KMS-11 (cell line): ENCODE measurements around the gene WTAP.

Experiments used
- H2AFZ ChIP-seq: fragments of 200-600 bp; sonication (generic); 2 replicates; pipeline ENCODE4 v1.6.1; 2016; ENCODE audit warnings: antibody characterized with exemption, mixed run types, low read depth
- H3K27ac ChIP-seq: fragments of 200-600 bp; sonication (generic); 2 replicates; pipeline ENCODE4 v1.6.1; 2016; ENCODE audit warnings: mild to moderate bottlenecking, mixed run types
- H3K27me3 ChIP-seq: fragments of 200-600 bp; sonication (generic); 2 replicates; pipeline ENCODE4 v1.6.1; 2017; ENCODE audit warnings: mild to moderate bottlenecking, low read depth, mixed run types, moderate library complexity; ENCODE audit not compliant: insufficient read depth
- H3K36me3 ChIP-seq: fragments of 200-600 bp; sonication (generic); 2 replicates; pipeline ENCODE4 v1.6.1; 2017; ENCODE audit warnings: mild to moderate bottlenecking, mixed run types; ENCODE audit not compliant: insufficient read depth
- H3K4me1 ChIP-seq: fragments of 200-600 bp; sonication (generic); 2 replicates; pipeline ENCODE4 v1.6.1; 2016; ENCODE audit warnings: mild to moderate bottlenecking, low read depth, mixed run types; ENCODE audit not compliant: poor library complexity, severe bottlenecking
- H3K4me2 ChIP-seq: fragments of 200-600 bp; sonication (generic); 2 replicates; pipeline ENCODE4 v1.7.0; 2016; ENCODE audit warnings: mild to moderate bottlenecking, mixed run types
- H3K4me3 ChIP-seq: fragments of 200-600 bp; sonication (generic); IDR thresholded peaks from 2 replicates; pipeline ENCODE4 v1.6.1; 2017; ENCODE audit warnings: low read depth, low read length, mixed read lengths; ENCODE audit not compliant: insufficient read depth
- H3K79me2 ChIP-seq: fragments of 200-600 bp; sonication (generic); 2 replicates; pipeline ENCODE4 v1.6.1; 2016; ENCODE audit warnings: low read depth, mixed run types; ENCODE audit not compliant: insufficient read depth
- H3K9ac ChIP-seq: fragments of 200-600 bp; sonication (generic); 2 replicates; pipeline ENCODE4 v1.6.1; 2016; ENCODE audit warnings: mild to moderate bottlenecking, mixed run types
- H4K20me1 ChIP-seq: fragments of 200-600 bp; sonication (generic); 2 replicates; pipeline ENCODE4 v1.6.1; 2016; ENCODE audit warnings: mild to moderate bottlenecking, mixed run types; ENCODE audit not compliant: insufficient read depth
- CTCF ChIP-seq: fragments of 200-600 bp; sonication (generic); conservative IDR thresholded peaks from 2 replicates; pipeline ENCODE4 v1.6.1; 2017; ENCODE audit warnings: low read depth, mild to moderate bottlenecking, antibody characterized with exemption, low read length, moderate library complexity, mixed read lengths

The WTAP gene

DNA sequence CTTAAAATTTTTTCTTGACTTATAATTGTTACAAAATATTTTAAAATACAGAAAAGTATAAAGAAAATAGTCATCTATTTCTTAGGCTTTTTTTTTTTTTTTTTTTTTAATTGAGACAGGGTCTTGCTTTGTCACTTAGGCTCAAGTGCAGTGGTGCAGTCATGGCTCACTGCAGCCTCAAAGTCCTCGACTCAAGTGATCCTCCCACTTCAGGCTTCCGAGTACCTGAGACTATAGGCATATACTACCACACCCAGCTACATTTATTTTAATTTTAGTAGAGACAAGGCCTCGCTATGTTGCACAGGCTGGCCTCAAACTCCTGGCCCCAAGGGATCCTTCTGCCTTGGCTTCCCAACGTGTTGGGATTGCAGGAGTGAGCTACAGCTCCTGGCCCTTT, 29.2 kb downstream of the WTAP start:
- Histone ChIP-seq H3K4me1 (peaks cover 13% of the 10 kb centered on the region), H2AFZ (no peak overlapping the region), H3K9ac (no peak overlapping the region), H3K27ac (no peak overlapping the region), H4K20me1 (0 out of 2 replicates have a peak, but pooled peaks cover 3% of the 10 kb centered on the region), H3K4me2 (no peak overlapping the region), H3K4me3 (no peak overlapping the region), H3K79me2 (no peaks in the 10 kb centered on the region), H3K27me3 (no peaks in the 10 kb centered on the region), H3K36me3 (no peaks in the 10 kb centered on the region)
- TF ChIP-seq CTCF: no peak

DNA sequence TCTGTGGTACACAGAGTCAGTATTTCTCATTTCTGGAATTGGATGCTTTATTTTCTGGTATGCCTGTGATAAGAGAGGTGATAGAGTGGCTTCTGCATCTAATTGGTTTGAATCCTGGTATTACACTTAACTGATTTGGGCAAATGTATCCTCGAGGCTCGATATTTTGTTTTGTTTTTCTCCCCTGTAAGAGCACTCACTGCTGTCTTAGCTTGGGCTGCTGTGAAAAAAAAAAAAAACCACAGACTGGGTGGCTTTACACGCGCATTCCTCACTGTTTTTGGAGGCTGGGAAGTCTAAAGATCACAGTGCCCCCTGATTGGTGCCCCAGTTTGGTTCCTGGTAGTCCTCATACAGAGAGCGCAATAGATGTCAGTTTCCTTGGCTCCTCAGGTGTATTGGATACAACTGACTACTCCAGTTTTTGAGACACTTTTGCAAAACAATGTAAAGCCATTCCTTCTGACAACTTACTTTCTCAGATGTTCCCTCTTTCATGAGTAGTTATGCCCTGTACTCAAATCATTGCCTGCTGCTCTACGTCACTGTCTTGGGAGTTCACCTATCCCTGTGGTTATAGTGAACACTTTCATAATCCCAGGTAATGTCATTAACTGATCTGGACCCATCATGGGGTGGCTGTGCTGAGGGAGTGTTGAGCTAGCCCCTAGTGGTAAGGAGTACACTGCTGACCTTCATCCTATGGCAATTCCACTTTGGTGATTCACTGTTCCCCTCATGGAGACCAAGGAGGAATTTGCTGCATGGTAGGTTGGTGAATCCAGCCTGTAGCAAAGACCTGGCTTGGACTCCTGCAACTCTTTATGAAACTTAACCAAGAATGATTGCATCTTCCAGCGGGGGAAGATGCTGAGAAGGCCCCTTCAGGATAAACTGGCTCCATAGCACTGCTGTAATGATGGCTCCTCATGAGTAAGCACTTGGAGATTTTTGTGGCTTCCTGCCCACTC, 31.0 kb downstream of the WTAP start:
- Histone ChIP-seq H3K79me2 (no peaks in the 10 kb centered on the region), H3K36me3 (no peaks in the 10 kb centered on the region), H3K4me2 (no peak overlapping the region), H3K4me1 (peaks cover 13% of the 10 kb centered on the region), H2AFZ (no peak overlapping the region), H4K20me1 (no peaks in the 10 kb centered on the region), H3K4me3 (no peak overlapping the region), H3K27me3 (no peaks in the 10 kb centered on the region), H3K9ac (no peak overlapping the region), H3K27ac (no peak overlapping the region)
- TF ChIP-seq CTCF: no peak

DNA sequence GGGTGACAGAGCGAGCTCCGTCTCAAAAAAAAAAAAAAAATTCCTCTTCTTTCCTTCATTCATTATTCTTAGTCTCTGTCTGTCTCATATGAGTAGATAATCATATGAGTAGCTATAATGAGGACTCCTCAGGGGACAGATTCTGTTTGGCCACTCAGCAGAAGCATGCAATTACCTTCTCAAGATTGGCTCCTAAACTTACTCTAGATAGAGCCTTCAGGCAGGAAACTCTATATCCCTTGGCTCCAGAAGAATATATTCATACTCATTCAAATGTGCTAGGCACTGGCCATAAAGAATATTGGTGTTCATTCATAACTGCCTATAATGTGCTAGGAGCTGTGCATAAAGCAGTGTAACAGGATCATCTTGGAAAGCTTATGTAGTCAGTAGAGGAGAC, 32.3 kb downstream of the WTAP start:
- Histone ChIP-seq H3K79me2 (no peaks in the 10 kb centered on the region), H3K9ac (no peak overlapping the region), H3K4me2 (no peak overlapping the region), H3K4me3 (no peak overlapping the region), H3K27ac (no peak overlapping the region), H3K4me1 (peaks cover 13% of the 10 kb centered on the region), H3K36me3 (no peaks in the 10 kb centered on the region), H2AFZ (no peak overlapping the region), H3K27me3 (no peaks in the 10 kb centered on the region), H4K20me1 (no peaks in the 10 kb centered on the region)
- no peak for TF ChIP-seq CTCF

DNA sequence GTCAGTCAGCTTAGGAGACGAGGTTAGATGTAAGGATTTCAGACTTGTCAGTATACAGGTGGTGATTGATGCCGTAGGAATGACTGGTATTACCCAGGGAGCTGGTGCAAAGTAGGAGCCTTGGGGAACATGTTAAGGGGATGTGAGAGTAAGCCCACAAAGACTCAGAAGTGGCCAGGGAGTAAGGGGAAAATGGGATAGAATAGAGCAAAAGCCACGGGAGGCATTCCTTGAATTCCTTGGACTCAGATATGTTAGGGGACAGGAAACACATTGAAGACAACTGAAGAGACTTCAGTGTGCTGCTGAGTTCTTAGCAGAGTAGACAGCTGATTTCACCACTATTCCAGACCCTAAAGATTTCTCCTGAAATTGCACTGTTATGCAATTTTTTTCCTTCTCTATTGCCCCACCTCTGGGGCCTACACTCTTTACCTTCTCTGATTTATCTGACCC, 33.3 kb downstream of the WTAP start:
- no peak overlapping the region for H2AFZ ChIP-seq
- H3K27me3 ChIP-seq: no peaks in the 10 kb centered on the region
- H3K27ac ChIP-seq: peak overlapping the region; percentile 82; the same call in 1 of the 2 replicates
- H3K4me3 ChIP-seq: no peak overlapping the region
- H3K4me1 ChIP-seq: peaks cover 13% of the 10 kb centered on the region
- H3K4me2 ChIP-seq: peak overlapping the region; percentile 88
- TF ChIP-seq CTCF: no peak
- H3K79me2 ChIP-seq: no peaks in the 10 kb centered on the region
- H3K36me3 ChIP-seq: no peaks in the 10 kb centered on the region
- no peak overlapping the region for H3K9ac ChIP-seq
- no peaks in the 10 kb centered on the region for H4K20me1 ChIP-seq
